ENCODE data around the gene SPIRE1. TPM values are rescaled to one million over a fixed set of nuclear protein-coding genes. Genes with fewer than 3 reads are reported as not detected.

SPIRE1 gene
- 1 to 10 TPM; 1.3 to 2.9 TPM for total RNA-seq

DNA sequence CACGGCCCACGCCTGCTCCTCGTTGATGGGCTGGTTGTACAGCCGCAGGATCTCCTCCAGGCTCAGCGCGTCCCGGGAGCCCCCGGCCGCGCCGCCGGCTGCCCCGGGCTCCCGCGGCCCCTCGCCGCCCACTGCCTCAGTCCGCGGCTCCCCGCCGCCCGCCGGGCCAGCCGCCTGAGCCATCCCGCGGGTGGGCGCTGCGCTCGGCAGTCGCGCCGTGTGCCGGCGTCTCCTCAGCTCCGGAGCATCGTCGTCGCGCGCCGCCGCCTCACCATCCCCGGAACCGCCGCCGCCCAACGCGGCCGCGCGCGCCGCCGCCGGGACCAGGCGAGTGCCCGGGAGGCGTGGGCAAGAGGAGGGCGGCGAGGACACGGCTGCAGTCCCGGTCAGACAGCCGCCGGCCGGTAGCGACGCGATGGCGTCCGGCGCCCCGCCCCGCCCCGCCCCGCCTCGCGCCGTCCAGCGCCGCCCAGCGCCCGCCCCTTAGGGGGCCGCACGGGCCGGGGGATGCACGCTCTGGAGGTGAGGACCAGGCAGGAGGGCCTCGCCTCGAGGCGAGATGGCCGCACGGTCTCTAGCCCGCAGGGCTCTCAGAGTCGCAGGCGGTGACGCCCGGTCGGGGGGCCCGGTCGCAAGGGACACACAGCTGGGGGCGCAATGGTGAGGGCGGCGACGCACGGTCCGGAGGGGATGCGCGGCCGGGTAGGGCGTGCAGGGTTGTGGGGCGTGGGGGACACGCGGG, at the start of gene SPIRE1:
Gene SPIRE1 (minus strand): TSS at position 424 of the 742 bp plus-strand sequence. CDS start 241 bp downstream, at position 183.
- Mint-ChIP-seq H3K27ac (peak within 1 kb of the TSS; percentile 82), H3K9me3 (no peaks in the 10 kb centered on the region), H3K36me3 (ENCODE audit: low read depth) (peaks cover 2% of the 10 kb centered on the region), H3K4me1 (peaks cover 23% of the 10 kb centered on the region), H3K27me3 (peaks cover 27% of the 10 kb centered on the region), H3K4me3 (peak within 1 kb of the TSS; percentile 81)
- POLR2A ChIA-PET: no interaction called here
- CTCF ChIA-PET: interaction anchor here (0.6 to 1.5 kb wide), 2 partner anchors 23 to 278 kb away, joined by 3 read pairs; no protein-coding TSS in a partner anchor
- peak; percentile 38 for DNase-seq

- peak; percentile 20 for DNase-seq
- Mint-ChIP-seq H3K27me3 (no peaks in the 10 kb centered on the region), H3K9me3 (no peaks in the 10 kb centered on the region), H3K4me3 (peak overlapping the region; percentile 93), H3K4me1 (peaks cover 43% of the 10 kb centered on the region), H3K27ac (peak overlapping the region; percentile 100), H3K36me3 (ENCODE audit: low read depth) (peaks cover 46% of the 10 kb centered on the region)
- ChIA-PET POLR2A (no interaction called here), CTCF (no interaction called here)
Observed at GRCh38 chr18:12703664-12704063, 45.8 kb upstream of the SPIRE1 start.

DNA sequence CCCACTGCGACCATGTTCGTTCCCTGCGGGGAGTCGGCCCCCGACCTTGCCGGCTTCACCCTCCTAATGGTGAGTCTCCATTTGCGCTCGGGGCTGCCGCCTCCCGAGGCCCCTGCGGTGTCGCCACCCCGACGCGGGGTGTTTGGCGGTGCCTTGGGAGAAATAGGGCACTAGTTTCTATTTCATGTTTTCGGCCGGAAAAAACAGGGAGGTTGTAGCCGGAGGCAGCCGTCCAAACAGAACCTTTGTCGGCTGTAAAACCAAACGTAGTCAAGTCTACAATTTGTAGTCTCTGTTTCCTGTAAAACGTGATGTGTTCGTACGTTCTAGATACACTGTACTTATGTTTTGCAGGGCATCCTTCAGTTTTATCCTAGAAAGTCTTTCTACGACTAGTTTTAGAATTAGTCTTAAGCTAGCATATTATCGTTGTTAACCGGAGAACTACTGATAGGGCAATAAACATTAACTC, 45.2 kb upstream of the SPIRE1 start:
- peak overlapping the region; percentile 100 for H3K27ac Mint-ChIP-seq
- ChIA-PET CTCF (interaction anchor here (0.7 to 2.8 kb wide), 3 partner anchors 11 to 21 kb away, joined by 3 to 13 read pairs (median 5); no protein-coding TSS in a partner anchor), POLR2A (no interaction called here)
- no peaks in the 10 kb centered on the region for H3K27me3 Mint-ChIP-seq
- no peaks in the 10 kb centered on the region for H3K9me3 Mint-ChIP-seq
- DNase-seq: no peak
- H3K4me3 Mint-ChIP-seq: peak overlapping the region; percentile 93
- H3K4me1 Mint-ChIP-seq: peaks cover 46% of the 10 kb centered on the region
- H3K36me3 Mint-ChIP-seq (ENCODE audit: low read depth): peaks cover 49% of the 10 kb centered on the region

- ChIA-PET CTCF (interaction anchor here (0.7 to 2.8 kb wide), 6 partner anchors 10 to 312 kb away, joined by 3 to 13 read pairs (median 4); no protein-coding TSS in a partner anchor), POLR2A (interaction anchor here (0.8 kb wide), 1 partner anchor 27 kb away, joined by 4 read pairs; no protein-coding TSS in a partner anchor)
- Mint-ChIP-seq H3K4me3 (peak within 1 kb of the TSS; percentile 93), H3K4me1 (peaks cover 46% of the 10 kb centered on the region), H3K27me3 (no peaks in the 10 kb centered on the region), H3K36me3 (ENCODE audit: low read depth) (peaks cover 45% of the 10 kb centered on the region), H3K27ac (peak within 1 kb of the TSS; percentile 100), H3K9me3 (no peaks in the 10 kb centered on the region)
- DNase-seq: peak; percentile 83
Observed at GRCh38 chr18:12702221-12703095, 44.6 kb upstream of the SPIRE1 start, which contains the start of the genes CEP76 and PSMG2. Gene CEP76, minus strand, starts transcription at chr18:12702723. Its CDS starts 175 bp downstream, at chr18:12702548. Gene PSMG2, plus strand, starts transcription at chr18:12703042. Its CDS starts 66 bp downstream, at chr18:12703108.

DNA sequence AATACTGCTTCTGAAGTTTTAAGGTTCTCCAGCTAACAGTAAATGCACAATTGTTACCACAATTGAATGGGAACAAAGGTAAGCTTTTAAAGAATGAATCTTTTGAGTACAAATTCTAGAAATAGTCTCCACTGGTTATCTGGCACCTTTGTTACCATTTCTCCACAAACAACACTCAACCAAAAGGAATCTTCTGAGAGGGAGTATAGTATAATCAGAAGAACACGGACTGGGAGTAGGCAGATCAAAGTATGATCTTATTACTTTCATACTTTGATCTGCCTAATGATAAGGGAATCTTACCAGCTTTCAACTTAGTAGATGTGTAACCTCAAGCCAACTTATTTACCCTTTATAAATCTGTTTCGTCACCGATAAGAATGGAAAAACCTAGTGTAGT, 43.3 kb upstream of the SPIRE1 start:
- Mint-ChIP-seq H3K27ac (peak overlapping the region; percentile 100), H3K4me3 (peak overlapping the region; percentile 93), H3K36me3 (ENCODE audit: low read depth) (peaks cover 48% of the 10 kb centered on the region), H3K4me1 (peaks cover 44% of the 10 kb centered on the region), H3K9me3 (no peaks in the 10 kb centered on the region), H3K27me3 (no peaks in the 10 kb centered on the region)
- ChIA-PET CTCF (interaction anchor here (0.6 to 2.8 kb wide), 4 partner anchors 9 to 310 kb away, joined by 5 to 13 read pairs (median 6); no protein-coding TSS in a partner anchor), POLR2A (no interaction called here)
- no peak for DNase-seq

- ChIA-PET CTCF (no interaction called here), POLR2A (interaction anchor here (0.7 kb wide), 1 partner anchor 88 kb away, joined by 3 read pairs; no protein-coding TSS in a partner anchor)
- Mint-ChIP-seq H3K27ac (no peak overlapping the region), H3K4me1 (peaks cover 37% of the 10 kb centered on the region), H3K4me3 (no peak overlapping the region), H3K27me3 (no peaks in the 10 kb centered on the region), H3K36me3 (ENCODE audit: low read depth) (peaks cover 41% of the 10 kb centered on the region), H3K9me3 (no peaks in the 10 kb centered on the region)
- no peak for DNase-seq
Observed at GRCh38 chr18:12699747-12700146, 41.8 kb upstream of the SPIRE1 start.

- no peak for DNase-seq
- H3K27ac Mint-ChIP-seq: no peak overlapping the region
- peaks cover 26% of the 10 kb centered on the region for H3K4me1 Mint-ChIP-seq
- H3K36me3 Mint-ChIP-seq (ENCODE audit: low read depth): peaks cover 26% of the 10 kb centered on the region
- H3K9me3 Mint-ChIP-seq: no peaks in the 10 kb centered on the region
- no peak overlapping the region for H3K4me3 Mint-ChIP-seq
- ChIA-PET CTCF (interaction anchor here (1.0 to 3.6 kb wide), 4 partner anchors 8 to 241 kb away, joined by 3 to 13 read pairs (median 3); partner anchors contain the start of genes CEP76 and PSMG2), POLR2A (no interaction called here)
- H3K27me3 Mint-ChIP-seq: no peaks in the 10 kb centered on the region
Observed at GRCh38 chr18:12694032-12694431, 36.1 kb upstream of the SPIRE1 start.

DNA sequence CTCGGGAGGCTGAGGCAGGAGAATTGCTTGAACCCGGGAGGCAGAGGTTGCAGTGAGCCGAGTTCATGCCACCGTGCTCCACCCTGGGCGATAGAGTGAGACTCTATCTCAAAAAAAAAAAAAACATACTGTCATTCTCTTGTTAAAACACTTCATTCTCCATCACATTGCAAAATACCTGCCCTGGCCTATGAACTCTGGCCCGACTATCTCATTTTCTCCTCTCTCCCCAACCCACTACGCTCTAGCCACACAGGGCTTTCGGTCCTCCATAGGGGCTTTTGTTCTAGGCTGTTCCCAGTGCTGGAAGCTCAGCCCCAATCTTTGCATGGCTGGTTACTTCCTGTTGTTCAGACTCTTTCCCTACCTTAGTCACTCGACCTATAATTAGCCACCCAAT, 34.3 kb upstream of the SPIRE1 start:
- no peak overlapping the region for H3K4me3 Mint-ChIP-seq
- H3K27me3 Mint-ChIP-seq: no peaks in the 10 kb centered on the region
- no peak for DNase-seq
- H3K27ac Mint-ChIP-seq: peak overlapping the region; percentile 60
- POLR2A ChIA-PET: no interaction called here
- H3K4me1 Mint-ChIP-seq: peaks cover 22% of the 10 kb centered on the region
- peaks cover 17% of the 10 kb centered on the region for H3K36me3 Mint-ChIP-seq (ENCODE audit: low read depth)
- CTCF ChIA-PET: interaction anchor here (0.7 to 3.6 kb wide), 5 partner anchors 10 to 315 kb away, joined by 3 to 13 read pairs (median 4); partner anchors contain the start of genes AFG3L2, CEP76 and PSMG2
- H3K9me3 Mint-ChIP-seq: no peaks in the 10 kb centered on the region

DNA sequence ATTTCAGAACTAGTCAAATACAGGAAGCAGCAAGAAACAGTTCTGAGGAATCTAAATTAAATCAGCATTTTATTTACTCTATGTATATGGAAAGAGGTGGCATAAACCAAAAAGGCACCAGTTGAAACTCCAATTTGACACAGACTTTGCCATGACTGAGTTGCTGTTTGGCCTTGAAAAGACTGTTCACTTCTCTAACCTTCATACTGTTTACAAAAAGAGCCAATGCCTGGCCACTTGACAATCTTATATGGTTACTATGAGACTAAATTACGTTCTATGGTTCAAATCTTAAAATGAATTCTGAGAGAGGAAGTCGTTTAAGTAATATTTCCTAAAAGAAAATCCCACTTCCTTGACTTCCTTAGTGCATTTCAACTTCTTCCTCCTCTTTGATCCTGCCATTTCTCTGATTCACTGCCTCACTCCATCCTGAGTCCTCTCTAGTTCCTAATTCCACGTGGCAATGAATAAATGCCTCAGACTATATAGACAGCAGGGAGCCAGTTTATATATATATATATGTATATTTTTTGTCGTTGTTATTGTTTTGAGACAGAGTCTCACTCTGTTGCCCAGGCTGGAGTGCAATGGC, 31.4 kb upstream of the SPIRE1 start:
- Mint-ChIP-seq H3K27me3 (no peaks in the 10 kb centered on the region), H3K4me1 (peaks cover 19% of the 10 kb centered on the region), H3K36me3 (ENCODE audit: low read depth) (peaks cover 9% of the 10 kb centered on the region), H3K4me3 (no peak overlapping the region), H3K27ac (no peak overlapping the region), H3K9me3 (no peaks in the 10 kb centered on the region)
- DNase-seq: no peak
- ChIA-PET POLR2A (no interaction called here), CTCF (no interaction called here)

DNA sequence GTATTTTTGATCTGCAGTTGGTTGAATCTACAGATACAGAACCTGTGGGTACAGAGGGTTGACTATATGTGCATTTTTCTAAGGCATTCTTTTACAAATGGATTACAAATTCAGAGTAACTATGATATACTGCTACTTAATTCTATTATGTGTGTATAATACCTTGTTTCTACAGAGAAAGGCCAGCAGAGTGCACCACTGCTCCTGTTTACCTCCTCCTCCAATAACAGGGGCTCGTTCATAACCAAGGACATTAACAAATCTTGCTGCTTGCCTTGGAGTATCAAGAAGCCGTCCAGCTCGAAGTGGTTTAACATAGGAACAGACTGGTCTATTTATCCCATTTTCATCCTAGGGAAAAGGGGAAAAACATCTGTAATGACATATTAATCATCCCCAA, 28.2 kb upstream of the SPIRE1 start:
- ChIA-PET POLR2A (no interaction called here), CTCF (no interaction called here)
- Mint-ChIP-seq H3K9me3 (no peaks in the 10 kb centered on the region), H3K4me3 (no peak overlapping the region), H3K36me3 (ENCODE audit: low read depth) (peaks cover 3% of the 10 kb centered on the region), H3K27ac (no peak overlapping the region), H3K27me3 (no peaks in the 10 kb centered on the region), H3K4me1 (peaks cover 4% of the 10 kb centered on the region)
- DNase-seq: no peak

DNA sequence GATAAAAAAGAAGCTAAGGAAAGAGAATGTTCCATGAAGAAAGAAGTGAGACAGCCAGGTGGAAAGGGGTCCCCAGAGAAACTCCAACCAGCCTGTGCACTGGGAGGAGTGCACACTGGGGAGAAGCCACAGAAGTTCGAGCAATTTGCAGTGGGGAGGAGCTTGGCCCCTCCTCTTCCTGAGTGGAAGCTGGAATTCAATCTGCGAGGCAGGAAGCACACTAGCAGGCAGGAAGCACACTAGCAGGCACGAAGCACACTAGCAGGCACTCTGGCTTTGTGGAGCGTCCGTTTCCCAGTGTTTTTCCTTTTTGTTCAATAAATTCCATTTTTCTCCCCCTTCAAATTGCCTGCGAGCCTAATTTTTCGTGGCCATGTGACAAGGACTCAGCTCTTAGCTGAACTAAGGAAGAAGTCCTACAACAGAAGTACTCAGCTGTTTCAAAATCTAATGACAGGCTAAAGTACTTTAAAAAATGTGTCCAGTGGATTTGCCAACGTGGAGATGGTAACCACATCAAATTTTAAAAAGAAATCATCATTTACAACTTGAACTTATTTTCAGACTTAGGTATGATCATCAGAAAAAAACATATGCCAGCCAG, 21.4 kb upstream of the SPIRE1 start:
- H3K27ac Mint-ChIP-seq: peak overlapping the region; percentile 74

DNA sequence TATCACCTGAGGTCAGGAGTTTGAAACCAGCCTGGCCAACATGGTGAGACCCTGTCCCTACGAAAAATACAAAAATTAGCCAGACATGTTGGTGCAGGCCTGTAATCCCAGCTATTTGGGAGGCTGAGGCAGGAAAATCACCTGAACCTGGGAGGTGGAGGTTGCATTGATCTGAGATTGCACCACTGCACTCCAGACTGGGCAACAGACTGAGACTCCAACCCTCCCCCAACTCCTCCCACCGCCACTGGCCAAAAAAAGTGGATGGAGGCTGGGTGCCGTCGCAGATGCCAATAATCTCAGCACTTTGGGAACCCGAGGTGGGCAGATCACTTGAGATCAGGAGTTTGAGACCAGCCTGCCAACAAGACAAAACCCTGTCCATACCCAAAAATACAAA, 10.1 kb upstream of the SPIRE1 start:
- Mint-ChIP-seq H3K27ac (no peak overlapping the region), H3K4me3 (no peak overlapping the region), H3K9me3 (no peaks in the 10 kb centered on the region), H3K36me3 (ENCODE audit: low read depth) (peaks cover 2% of the 10 kb centered on the region), H3K4me1 (no peaks in the 10 kb centered on the region), H3K27me3 (no peaks in the 10 kb centered on the region)
- ChIA-PET CTCF (interaction anchor here (0.6 to 0.7 kb wide), 2 partner anchors 178 to 756 kb away, joined by 3 to 5 read pairs; no protein-coding TSS in a partner anchor), POLR2A (no interaction called here)
- DNase-seq: no peak

More for the DNA sequence above, 21.4 kb upstream of the SPIRE1 start:
- peaks cover 10% of the 10 kb centered on the region for H3K4me1 Mint-ChIP-seq
- ChIA-PET CTCF (interaction anchor here (0.9 kb wide), 1 partner anchor 13 kb away, joined by 3 read pairs; no protein-coding TSS in a partner anchor), POLR2A (no interaction called here)
- peaks cover 22% of the 10 kb centered on the region for H3K36me3 Mint-ChIP-seq (ENCODE audit: low read depth)
- H3K27me3 Mint-ChIP-seq: no peaks in the 10 kb centered on the region
- H3K9me3 Mint-ChIP-seq: no peaks in the 10 kb centered on the region
- no peak for DNase-seq
- no peak overlapping the region for H3K4me3 Mint-ChIP-seq

Measured in activated CD4-positive, alpha-beta T cell treated with anti-CD3 and anti-CD28 coated beads, Interleukin-2, amount 10 ng/mL, durations not matched to agents 7 days and 5 days (primary cell).